Ascending aorta (tissue), 2 donors: ENCODE results near the gene DOLPP1. TPM values are rescaled to one million over a fixed set of nuclear protein-coding genes. Genes with fewer than 3 reads are reported as not detected.

Experiments
- DNase-seq, 2 donors: peaks; one replicate each; pipeline ENCODE4 v3.0.0-alpha.2; 2019; ENCODE audit warnings: low spot score in 2 of 2
- H3K27ac ChIP-seq, 2 donors: fragments of 200-600 bp; sonication (generic); one replicate each; pipeline ENCODE4 v1.5.1; 2016 to 2017; ENCODE audit warnings: mild to moderate bottlenecking in 1 of 2
- H3K27me3 ChIP-seq: fragments of 200-600 bp; sonication (generic); one replicate; pipeline ENCODE4 v1.5.1; 2017
- H3K36me3 ChIP-seq, 2 donors: fragments of 200-600 bp; sonication (generic); one replicate each; pipeline ENCODE4 v1.5.1; 2016
- H3K4me1 ChIP-seq, 2 donors: fragments of 200-600 bp; sonication (generic); one replicate each; pipeline ENCODE4 v1.5.1; 2016 to 2017; ENCODE audit warnings: mild to moderate bottlenecking in 1 of 2
- H3K4me3 ChIP-seq, 2 donors: fragments of 200-600 bp; sonication (generic); one replicate each; pipeline ENCODE4 v1.5.1; 2016 to 2017; ENCODE audit warnings: mild to moderate bottlenecking in 1 of 2
- H3K9me3 ChIP-seq, 2 donors: fragments of 200-600 bp; sonication (generic); one replicate each; pipeline ENCODE4 v1.5.1; 2016
- CTCF ChIP-seq, 3 experiments: fragments of 200-600 bp in 2 of 3; fragments of 450-650 bp in 1 of 3; sonication (generic) in 2 of 3; IDR thresholded peaks; one replicate each; pipeline ENCODE4 v1.5.1; 2016 to 2019; ENCODE audit warnings: antibody characterized with exemption in 3 of 3, mild to moderate bottlenecking in 1 of 3, moderate library complexity in 1 of 3
- intact Hi-C: fragments of 100-400 bp; cut with DNase I; formaldehyde crosslinking; loops from one replicate; pipeline ENCODE4 v1.15.1; 2023
- total RNA-seq: library from RNA; depleted of rRNA; stranded (reverse); fragments of >200 nt; gene quantifications from one replicate; pipeline ENCODE4 v1.1.0, GENCODE V29; 2016

DOLPP1 gene
- total RNA-seq, 1 donor from 2014 or later, result 41.7 TPM

- peak in 2 of 3 experiments; percentile 33 to 43 for TF ChIP-seq CTCF (IDR thresholded peaks at IDR 0.05)
- no peaks in the 10 kb centered on the region for H3K9me3 ChIP-seq
- intact Hi-C loops, result no loop called here
- DNase-seq, result no peak
- no peaks in the 10 kb centered on the region for H3K4me1 ChIP-seq
- H3K4me3 ChIP-seq, result no peak overlapping the region
- H3K27me3 ChIP-seq, result no peaks in the 10 kb centered on the region
- H3K27ac ChIP-seq, result no peak overlapping the region
- peaks cover 20 to 50% of the 10 kb centered on the region in 2 donors for H3K36me3 ChIP-seq
Observed at GRCh38 chr9:129102791-129103594, 22.1 kb downstream of the DOLPP1 start.

GRCh38 chr9:129103595-129103965 is 22.7 kb downstream of the DOLPP1 start:
- H3K27me3 ChIP-seq, result no peaks in the 10 kb centered on the region
- H3K27ac ChIP-seq, result no peak overlapping the region
- intact Hi-C loops, result no loop called here

DNA sequence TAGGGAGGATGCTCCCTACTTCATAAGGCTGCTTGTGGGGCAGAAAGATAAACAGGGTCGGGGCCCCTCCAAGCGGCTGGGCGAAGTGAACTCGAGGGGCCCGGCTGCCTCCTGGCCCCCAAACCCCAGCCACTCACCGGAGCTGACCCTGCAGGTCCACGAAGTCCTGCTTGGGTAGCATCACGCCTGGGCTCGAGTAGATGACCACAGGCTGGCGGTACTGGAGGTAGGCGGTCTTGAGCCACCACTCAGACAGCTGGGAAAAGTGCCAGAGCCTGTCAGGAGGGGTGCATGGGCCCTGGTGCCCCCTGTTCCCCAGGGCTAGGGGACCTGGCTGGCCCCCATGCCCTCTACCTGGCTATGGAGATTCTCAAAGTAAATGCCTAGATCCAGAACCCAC is 23.1 kb downstream of the DOLPP1 start:
- peaks cover 0 to 6% of the 10 kb centered on the region in 2 donors for H3K4me1 ChIP-seq
- no peaks in the 10 kb centered on the region for H3K9me3 ChIP-seq
- intact Hi-C loops, result no loop called here
- TF ChIP-seq CTCF (IDR thresholded peaks at IDR 0.05), result no peak
- H3K27me3 ChIP-seq, result no peaks in the 10 kb centered on the region
- no peak overlapping the region for H3K27ac ChIP-seq
- no peak for DNase-seq
- H3K4me3 ChIP-seq, result no peak overlapping the region
- H3K36me3 ChIP-seq, result peaks cover 15 to 44% of the 10 kb centered on the region in 2 donors

More at GRCh38 chr9:129103595-129103965, 22.7 kb downstream of the DOLPP1 start:
- Histone ChIP-seq H3K4me3 (no peak overlapping the region), H3K36me3 (peaks cover 15 to 44% of the 10 kb centered on the region in 2 donors), H3K9me3 (no peaks in the 10 kb centered on the region), H3K4me1 (peaks cover 0 to under 1% of the 10 kb centered on the region in 2 donors)
- TF ChIP-seq CTCF (IDR thresholded peaks at IDR 0.05), result no peak
- DNase-seq, result no peak

DNA sequence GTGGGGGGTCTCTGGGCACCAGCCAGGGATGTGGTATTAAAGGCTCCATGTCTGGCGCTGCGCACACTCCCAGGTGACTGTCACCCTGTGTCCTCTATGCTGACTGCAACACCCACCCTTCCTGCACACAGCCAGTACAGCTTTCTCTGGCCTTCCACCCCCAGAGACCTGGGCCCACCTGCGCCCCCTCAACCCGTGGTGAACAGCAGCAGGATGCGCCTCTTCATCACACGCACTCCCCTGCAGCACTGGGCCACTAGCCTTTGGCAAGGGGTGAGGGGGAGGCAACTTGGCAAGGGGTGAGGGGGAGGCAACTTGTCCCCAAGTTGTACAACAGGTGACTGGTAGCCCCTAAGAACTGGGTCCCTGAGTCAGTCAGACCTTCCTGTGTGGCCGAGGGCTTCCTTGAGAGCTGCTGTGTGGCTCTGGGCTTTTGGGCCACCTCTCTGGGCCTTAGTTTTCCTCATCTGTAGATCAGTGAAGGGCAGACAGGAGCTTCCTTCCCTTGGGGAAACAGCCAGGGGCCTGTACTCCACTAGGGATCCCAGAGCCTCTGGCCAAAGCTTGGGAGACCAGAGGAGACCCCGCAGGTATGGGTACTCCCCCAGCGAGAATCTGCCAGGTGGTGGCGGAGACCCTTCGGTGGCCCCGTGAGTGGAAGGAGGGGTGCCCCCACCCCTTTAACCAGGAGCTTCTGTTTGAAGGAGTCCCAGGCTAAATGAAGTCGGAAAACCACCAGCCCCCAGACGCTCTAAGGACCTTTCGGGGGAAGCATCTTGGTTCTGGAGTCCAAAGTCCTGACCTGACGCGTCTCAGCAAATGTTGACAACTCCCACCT is 25.2 kb downstream of the DOLPP1 start:
- H3K4me1 ChIP-seq, result peaks cover 0 to 14% of the 10 kb centered on the region in 2 donors
- H3K9me3 ChIP-seq, result no peaks in the 10 kb centered on the region
- H3K27me3 ChIP-seq, result no peaks in the 10 kb centered on the region
- TF ChIP-seq CTCF (IDR thresholded peaks at IDR 0.05), result no peak
- H3K27ac ChIP-seq, result no peak overlapping the region
- intact Hi-C loops, result no loop called here
- peaks cover 12 to 37% of the 10 kb centered on the region in 2 donors for H3K36me3 ChIP-seq
- DNase-seq, result no peak
- H3K4me3 ChIP-seq, result no peak overlapping the region

GRCh38 chr9:129107651-129108050 is 26.7 kb downstream of the DOLPP1 start:
- no peak overlapping the region for H3K27ac ChIP-seq
- no peak overlapping the region for H3K4me3 ChIP-seq
- DNase-seq, result no peak
- H3K9me3 ChIP-seq, result no peaks in the 10 kb centered on the region
- H3K36me3 ChIP-seq, result peaks cover 4 to 25% of the 10 kb centered on the region in 2 donors
- peaks cover 7 to 20% of the 10 kb centered on the region in 2 donors for H3K4me1 ChIP-seq
- intact Hi-C loops, result no loop called here
- H3K27me3 ChIP-seq, result no peaks in the 10 kb centered on the region
- no peak for TF ChIP-seq CTCF (IDR thresholded peaks at IDR 0.05)
